ENCODE data around the gene HAAO. TPM values are rescaled to one million over a fixed set of nuclear protein-coding genes. Genes with fewer than 3 reads are reported as not detected.
A peak's percentile ranks its signal among the peaks of the same experiment; 100 is the strongest.

HAAO gene
- total RNA-seq (2022) (1.5 and 2.2 TPM in 2 replicates), Bru-seq, nascent RNA (percentile 20 among the genes with signal in this experiment), BruChase-seq, experiment 1, labeled RNA remaining after a 6-hour chase (percentile 20 among the genes with signal in this experiment), BruChase-seq, experiment 2, labeled RNA remaining after a 2-hour chase (percentile 25 among the genes with signal in this experiment)
- long read RNA-seq, partial matches to known transcripts = 1 of 2 reads
- long read RNA-seq, other reads (novel, unspliced or antisense) = 1 of 2 reads

DNA sequence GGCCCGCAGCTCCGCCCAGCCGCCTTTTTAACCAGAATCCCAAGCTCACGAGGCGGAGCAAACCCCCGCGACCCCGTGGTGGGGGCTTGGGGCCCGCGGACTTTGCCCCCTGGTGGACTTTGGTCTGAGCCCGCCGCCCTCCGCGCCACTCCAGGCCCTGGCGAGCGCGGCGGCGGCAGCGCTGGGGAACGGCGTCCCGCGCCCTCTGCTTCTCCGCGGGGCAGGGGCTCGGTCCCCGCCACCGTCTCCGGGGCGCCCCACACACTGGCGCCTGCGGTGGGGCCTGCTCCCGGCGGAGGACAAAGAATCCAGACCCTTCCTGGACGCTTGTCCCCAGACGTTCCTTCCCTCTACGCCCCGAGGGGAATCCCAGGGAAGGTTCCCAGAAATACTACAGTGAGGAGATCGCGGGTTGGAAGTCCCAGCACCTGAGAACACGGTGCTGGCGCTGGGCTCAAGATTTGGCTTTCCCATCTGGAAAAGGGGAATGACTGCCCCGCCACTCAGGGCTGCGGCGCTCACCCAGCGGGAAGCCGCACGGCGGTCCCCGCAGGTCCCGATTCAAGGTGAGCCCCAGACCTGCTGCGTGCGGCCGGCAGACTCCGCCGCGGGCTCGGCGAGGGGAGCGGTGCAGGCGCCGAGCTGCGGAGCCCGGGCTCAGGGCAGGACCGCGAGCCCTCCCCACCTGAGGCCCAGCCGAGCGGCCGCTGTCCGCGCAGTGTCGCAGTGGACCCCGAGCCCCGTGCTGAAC is at the start of gene HAAO:
TSS of gene HAAO (minus strand) at position 1 of the 751 bp plus-strand sequence. CDS start 47 bp downstream, outside the sequence.
- Mint-ChIP-seq H3K9me3 (ENCODE audit: low read depth, unreplicated experiment) (no peaks in the 10 kb centered on the region), H3K4me1 (ENCODE audit: low read depth, unreplicated experiment) (peaks cover 8% of the 10 kb centered on the region), H3K36me3 (ENCODE audit: insufficient read depth, unreplicated experiment) (peaks cover 16% of the 10 kb centered on the region), H3K4me3 (ENCODE audit: low read depth, unreplicated experiment) (peak within 1 kb of the TSS; percentile 68), H3K27ac (ENCODE audit: unreplicated experiment) (no peak within 1 kb of the TSS), H3K27me3 (ENCODE audit: unreplicated experiment) (peaks cover 14% of the 10 kb centered on the region)
- DNase-seq = peak; percentile 44
- CTCF ChIA-PET = no interaction called here
- intact Hi-C loops (cut with micrococcal nuclease; ENCODE audit: unreplicated experiment) = no loop called here
- BruUV-seq (replicated peaks) = no TSS peak
- TF ChIP-seq, protein P1, sequence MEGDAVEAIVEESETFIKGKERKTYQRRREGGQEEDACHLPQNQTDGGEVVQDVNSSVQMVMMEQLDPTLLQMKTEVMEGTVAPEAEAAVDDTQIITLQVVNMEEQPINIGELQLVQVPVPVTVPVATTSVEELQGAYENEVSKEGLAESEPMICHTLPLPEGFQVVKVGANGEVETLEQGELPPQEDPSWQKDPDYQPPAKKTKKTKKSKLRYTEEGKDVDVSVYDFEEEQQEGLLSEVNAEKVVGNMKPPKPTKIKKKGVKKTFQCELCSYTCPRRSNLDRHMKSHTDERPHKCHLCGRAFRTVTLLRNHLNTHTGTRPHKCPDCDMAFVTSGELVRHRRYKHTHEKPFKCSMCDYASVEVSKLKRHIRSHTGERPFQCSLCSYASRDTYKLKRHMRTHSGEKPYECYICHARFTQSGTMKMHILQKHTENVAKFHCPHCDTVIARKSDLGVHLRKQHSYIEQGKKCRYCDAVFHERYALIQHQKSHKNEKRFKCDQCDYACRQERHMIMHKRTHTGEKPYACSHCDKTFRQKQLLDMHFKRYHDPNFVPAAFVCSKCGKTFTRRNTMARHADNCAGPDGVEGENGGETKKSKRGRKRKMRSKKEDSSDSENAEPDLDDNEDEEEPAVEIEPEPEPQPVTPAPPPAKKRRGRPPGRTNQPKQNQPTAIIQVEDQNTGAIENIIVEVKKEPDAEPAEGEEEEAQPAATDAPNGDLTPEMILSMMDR (IDR thresholded peaks at IDR 0.05; ENCODE audit: unreplicated experiment) = peak; percentile 27

- Mint-ChIP-seq H3K4me3 (ENCODE audit: low read depth, unreplicated experiment) (no peak overlapping the region), H3K4me1 (ENCODE audit: low read depth, unreplicated experiment) (peaks cover 4% of the 10 kb centered on the region), H3K36me3 (ENCODE audit: insufficient read depth, unreplicated experiment) (peaks cover 3% of the 10 kb centered on the region), H3K27ac (ENCODE audit: unreplicated experiment) (no peak overlapping the region), H3K27me3 (ENCODE audit: unreplicated experiment) (peaks cover 28% of the 10 kb centered on the region), H3K9me3 (ENCODE audit: low read depth, unreplicated experiment) (no peaks in the 10 kb centered on the region)
- intact Hi-C loops (cut with micrococcal nuclease; ENCODE audit: unreplicated experiment) = no loop called here
- TF ChIP-seq, protein P1 (IDR thresholded peaks at IDR 0.05; ENCODE audit: unreplicated experiment) = no peak
- DNase-seq = no peak
- CTCF ChIA-PET = interaction anchor here (1.1 kb wide), 1 partner anchor 16 kb away, joined by 3 read pairs; no protein-coding TSS in a partner anchor
- BruUV-seq (replicated peaks) = no TSS peak
Measured at GRCh38 chr2:42841344-42841743, 49.0 kb upstream of the HAAO start.

- Mint-ChIP-seq H3K27me3 (ENCODE audit: unreplicated experiment) (peaks cover 23% of the 10 kb centered on the region), H3K9me3 (ENCODE audit: low read depth, unreplicated experiment) (peaks cover 3% of the 10 kb centered on the region), H3K27ac (ENCODE audit: unreplicated experiment) (no peak overlapping the region), H3K4me1 (ENCODE audit: low read depth, unreplicated experiment) (peaks cover 10% of the 10 kb centered on the region), H3K36me3 (ENCODE audit: insufficient read depth, unreplicated experiment) (peaks cover 8% of the 10 kb centered on the region), H3K4me3 (ENCODE audit: low read depth, unreplicated experiment) (no peak overlapping the region)
- no TSS peak for BruUV-seq (replicated peaks)
- no peak for DNase-seq
- intact Hi-C loops (cut with micrococcal nuclease; ENCODE audit: unreplicated experiment) = no loop called here
- CTCF ChIA-PET = interaction anchor here (0.7 to 1.1 kb wide), 2 partner anchors 12 to 17 kb away, joined by 3 read pairs; no protein-coding TSS in a partner anchor
- TF ChIP-seq, protein P1 (IDR thresholded peaks at IDR 0.05; ENCODE audit: unreplicated experiment) = no peak
Measured at GRCh38 chr2:42840760-42841159, 48.4 kb upstream of the HAAO start.

GRCh38 chr2:42839809-42840501 is 47.6 kb upstream of the HAAO start:
- Mint-ChIP-seq H3K4me1 (ENCODE audit: low read depth, unreplicated experiment) (peaks cover 14% of the 10 kb centered on the region), H3K9me3 (ENCODE audit: low read depth, unreplicated experiment) (peaks cover 3% of the 10 kb centered on the region), H3K27ac (ENCODE audit: unreplicated experiment) (no peak overlapping the region), H3K4me3 (ENCODE audit: low read depth, unreplicated experiment) (no peak overlapping the region), H3K36me3 (ENCODE audit: insufficient read depth, unreplicated experiment) (peaks cover 8% of the 10 kb centered on the region), H3K27me3 (ENCODE audit: unreplicated experiment) (peaks cover 15% of the 10 kb centered on the region)
- CTCF ChIA-PET = interaction anchor here (0.7 kb wide), 2 partner anchors 12 to 79 kb away, joined by 3 read pairs; no protein-coding TSS in a partner anchor
- TF ChIP-seq, protein P1 (IDR thresholded peaks at IDR 0.05; ENCODE audit: unreplicated experiment) = no peak
- no peak for DNase-seq
- intact Hi-C loops (cut with micrococcal nuclease; ENCODE audit: unreplicated experiment) = no loop called here
- BruUV-seq (replicated peaks) = no TSS peak
